GM18502 (cell line): Measurements from ENCODE around the gene JUN.
"Not testable (repeated sequence)": the region's sequence is repeated elsewhere in the genome, so short reads cannot be mapped to it uniquely, and the experiment has no call there.

Experiments
- ATAC-seq: cut with Tn5 transposase; IDR thresholded peaks from one replicate; pipeline ENCODE4 v1.9.1; 2021; ENCODE audit warnings: mild to moderate bottlenecking; ENCODE audit not compliant: unreplicated experiment, poor library complexity

The JUN gene

DNA sequence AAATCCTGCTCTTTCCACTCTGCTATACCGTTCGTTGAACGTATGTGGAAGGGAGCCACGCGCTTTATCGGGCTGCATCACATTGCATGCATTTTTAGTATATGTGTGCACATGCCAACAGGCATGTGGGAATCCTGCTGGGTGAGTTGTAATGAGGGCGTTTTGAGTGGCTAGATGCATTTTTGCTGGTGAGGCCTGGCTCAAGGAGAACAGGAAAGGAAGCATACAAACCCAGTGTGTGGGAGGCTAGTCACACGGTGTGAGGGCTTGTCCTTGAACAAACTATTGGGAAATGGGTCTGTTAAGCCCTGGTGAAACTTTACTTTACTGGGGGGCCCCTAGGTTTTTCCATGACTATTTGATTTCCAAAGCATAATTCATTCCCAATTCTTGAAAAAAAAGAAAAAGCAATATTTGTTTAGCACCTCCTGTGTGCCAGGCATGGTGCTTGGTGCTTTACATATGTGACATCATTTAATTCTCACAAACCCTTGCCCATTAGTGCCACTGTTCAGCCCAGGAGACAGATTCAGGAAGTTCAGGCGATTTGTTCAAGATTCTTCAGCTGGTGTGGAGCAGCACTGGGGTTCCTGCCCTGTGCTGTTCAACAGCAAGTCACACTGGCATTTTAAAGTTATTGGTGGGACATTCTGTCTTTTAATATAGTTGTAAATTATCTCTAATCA is 25.6 kb upstream of the JUN start:
- no peak for ATAC-seq

- ATAC-seq = no peak
These were observed 24.2 kb upstream of the JUN start for GRCh38 chr1:58808077-58808476.

GRCh38 chr1:58805716-58806571 is 22.1 kb upstream of the JUN start:
- ATAC-seq = peak; percentile 64

GRCh38 chr1:58804853-58805565 is 21.2 kb upstream of the JUN start:
- ATAC-seq = peak; percentile 11

DNA sequence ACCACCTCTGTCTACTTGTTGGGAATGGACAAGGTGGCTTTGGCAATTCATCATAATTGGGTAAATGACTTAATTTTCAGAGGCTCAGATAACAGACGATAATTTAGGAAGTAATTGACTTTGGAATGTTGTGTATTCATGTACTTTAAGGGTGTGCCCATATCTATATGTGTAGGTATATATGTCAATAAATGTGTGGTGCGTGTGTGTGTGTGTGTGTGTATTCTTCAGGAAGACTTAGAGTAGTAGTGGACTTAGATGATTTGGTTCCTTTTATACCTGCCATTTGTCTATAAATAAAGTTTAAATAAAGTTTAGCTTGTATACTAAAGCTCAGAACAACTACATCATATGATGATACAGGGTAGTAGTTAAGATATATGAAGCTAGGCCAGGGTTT is 20.0 kb upstream of the JUN start:
- no peak for ATAC-seq

- ATAC-seq = no peak
These were observed 19.0 kb upstream of the JUN start for GRCh38 chr1:58802640-58803399.

GRCh38 chr1:58801286-58801685 is 17.4 kb upstream of the JUN start:
- not testable (repeated sequence) for ATAC-seq

GRCh38 chr1:58799650-58800049 is 15.8 kb upstream of the JUN start:
- no peak for ATAC-seq

GRCh38 chr1:58798910-58799442 is 15.1 kb upstream of the JUN start:
- no peak for ATAC-seq

DNA sequence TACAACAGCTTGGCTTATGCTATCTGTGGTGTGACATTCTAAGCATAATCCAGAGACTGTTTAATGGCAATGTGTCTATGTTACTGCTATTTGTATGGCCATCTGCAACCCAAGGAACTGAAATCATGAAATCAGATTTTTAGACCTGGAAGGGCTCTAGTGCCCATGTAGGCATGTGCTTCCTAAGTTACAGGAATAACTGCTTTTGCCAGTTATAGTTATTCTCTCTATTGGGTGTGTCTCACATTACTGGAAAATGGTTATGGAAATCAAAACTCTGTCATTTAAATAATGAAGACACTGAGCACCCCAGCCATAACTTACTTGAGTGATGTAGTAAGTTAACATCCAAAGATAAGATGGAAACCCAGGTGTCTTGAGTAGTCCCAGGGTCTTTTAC is 12.6 kb upstream of the JUN start:
- ATAC-seq = no peak

GRCh38 chr1:58794585-58794984 is 10.7 kb upstream of the JUN start:
- no peak for ATAC-seq

DNA sequence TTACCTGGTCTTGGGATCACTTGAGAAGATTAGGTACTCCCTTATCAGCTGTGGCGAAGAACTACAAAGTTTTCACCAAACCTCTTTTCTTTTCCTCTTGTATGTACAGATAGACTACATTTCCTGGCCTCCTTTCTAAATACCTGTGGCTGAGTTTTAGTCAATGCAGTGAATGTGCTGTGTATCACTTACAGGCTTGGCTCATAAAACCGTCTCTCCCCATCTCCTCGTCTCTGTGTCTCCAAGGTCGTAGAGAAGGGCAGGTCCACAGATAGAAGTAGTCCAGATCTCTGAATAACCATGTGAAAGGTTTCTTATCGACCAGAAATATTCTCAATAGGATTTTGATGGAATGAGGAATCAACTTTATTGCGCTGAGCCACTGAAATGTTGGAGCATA is 9.0 kb upstream of the JUN start:
- ATAC-seq = no peak

DNA sequence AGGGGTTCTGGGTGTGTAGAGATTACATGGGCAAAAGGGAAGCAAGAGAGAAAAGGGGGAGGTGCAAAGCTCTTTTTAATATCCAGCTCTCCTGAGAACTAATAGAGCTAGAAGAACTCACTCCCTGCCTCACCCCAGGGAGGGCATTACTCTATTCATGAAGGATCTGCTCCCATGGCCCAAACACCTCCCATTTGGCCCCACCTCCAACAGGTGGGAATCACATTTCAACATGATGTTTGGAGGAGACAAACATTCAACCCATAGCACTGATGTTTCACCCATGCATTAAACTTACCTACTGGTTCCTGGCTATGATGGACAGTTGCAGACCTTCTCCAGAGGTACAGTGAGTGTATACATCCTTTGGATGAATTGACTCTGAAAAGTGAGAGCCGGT is 7.3 kb upstream of the JUN start:
- no peak for ATAC-seq

DNA sequence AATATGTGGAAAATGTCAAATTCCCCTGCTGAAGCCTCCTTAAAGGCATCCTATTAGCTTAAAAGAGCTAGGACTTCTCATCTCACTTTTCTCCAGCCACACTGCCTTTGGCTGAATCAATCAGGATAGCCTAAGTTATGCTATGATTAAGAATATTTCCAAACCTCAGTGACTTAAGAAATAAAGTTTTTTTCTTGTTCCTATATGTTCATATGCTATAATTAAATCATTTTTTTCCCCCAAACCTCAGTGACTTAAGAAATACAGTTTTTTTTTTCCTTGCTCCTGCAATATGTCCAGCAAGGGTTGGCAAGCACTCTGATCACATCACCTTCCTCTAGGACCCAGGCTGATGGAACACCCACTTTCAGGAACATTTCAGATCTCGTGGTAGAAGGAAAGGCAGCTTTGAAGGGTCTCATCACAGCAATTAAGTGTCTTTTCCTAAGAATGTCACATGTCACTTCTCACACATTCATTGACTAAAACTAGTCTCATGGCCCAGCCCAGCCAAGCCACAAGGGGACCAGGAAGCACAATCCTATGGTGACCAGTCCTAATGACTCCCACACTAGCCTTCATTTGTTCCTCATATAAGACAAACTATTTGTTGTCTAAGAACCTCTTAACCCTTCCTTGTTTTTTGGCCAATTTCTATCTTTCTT is 6.3 kb upstream of the JUN start:
- no peak for ATAC-seq

DNA sequence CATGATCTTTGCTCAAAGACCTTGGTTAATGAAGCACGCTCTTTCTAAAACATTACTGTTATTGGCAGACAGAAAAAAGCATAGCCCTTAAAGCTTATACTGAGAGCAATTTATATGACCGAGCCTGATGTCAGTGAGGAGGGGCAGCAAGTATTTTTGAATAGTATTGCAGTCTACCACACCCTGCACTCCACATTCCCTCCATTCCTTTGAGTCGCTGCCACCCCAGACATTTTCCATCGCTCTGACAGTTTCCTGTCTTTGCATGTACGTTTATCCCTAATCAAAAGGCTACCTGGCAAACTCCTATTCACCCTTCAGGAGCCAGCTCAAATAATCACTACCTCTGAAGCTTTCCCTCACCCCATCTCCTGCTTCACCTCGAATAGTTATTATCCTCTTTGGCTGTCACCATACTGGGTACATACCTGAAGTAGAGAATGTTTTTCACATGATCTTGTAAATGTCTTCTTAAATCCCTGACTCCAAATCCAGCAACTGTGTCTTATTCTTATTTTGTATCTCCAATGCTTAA is 5.5 kb upstream of the JUN start:
- no peak for ATAC-seq

- no peak for ATAC-seq
These were observed 4.4 kb upstream of the JUN start for GRCh38 chr1:58788259-58788658.

DNA sequence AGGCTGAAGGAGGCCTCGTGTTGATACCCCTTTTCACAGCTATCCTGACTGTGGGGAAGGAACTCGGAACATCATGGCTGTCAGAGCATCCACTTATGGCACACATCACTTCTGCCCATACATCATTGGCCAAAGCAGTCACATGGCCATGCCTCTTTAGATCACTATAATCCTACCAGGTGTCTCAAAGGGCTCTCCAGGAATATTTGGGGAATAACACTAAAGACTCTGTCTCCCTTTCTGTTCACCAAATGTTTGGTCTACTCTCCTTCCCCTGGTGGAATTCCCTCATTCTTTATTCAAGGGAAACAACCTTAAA is 3.0 kb upstream of the JUN start:
- no peak for ATAC-seq

DNA sequence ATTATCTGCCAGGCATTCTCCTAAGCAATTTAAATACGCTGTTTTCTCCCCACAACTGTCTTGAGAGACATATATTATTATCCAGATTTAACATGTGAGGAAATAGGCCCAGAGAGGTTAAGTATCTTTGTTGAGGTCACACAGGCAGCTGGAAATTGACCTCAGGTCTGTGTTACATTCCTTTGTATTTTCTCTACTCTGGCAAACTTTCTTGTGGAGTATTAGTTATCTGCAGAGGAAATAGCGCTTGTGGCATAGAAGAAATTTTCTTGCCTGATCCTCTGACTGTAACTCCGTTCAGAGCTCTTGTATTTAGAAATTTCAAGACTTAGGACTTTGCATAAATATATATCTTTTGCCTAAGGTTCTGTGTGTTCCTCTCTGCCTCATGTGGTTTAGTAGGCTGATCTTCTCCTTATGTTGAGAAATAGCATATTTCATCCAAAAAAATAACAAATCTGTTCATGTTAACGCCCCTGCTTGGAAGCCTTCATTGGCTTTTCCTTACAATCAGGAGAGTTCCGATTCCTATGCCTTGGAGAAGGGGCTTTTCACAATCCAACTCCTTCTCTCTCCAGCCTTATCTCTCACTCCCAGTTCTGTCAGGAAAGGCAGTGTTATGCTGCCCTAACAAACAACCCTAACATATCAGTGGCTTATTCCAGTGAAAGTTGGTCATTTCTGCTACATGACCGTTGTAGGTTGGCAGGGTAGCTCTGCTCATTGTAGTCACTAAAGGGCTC is 2.5 kb upstream of the JUN start:
- ATAC-seq = no peak

GRCh38 chr1:58785442-58786058 is 1.7 kb upstream of the JUN start:
- ATAC-seq = no peak
